ENCODE results near the gene UBE2E2.

Gene UBE2E2

DNA sequence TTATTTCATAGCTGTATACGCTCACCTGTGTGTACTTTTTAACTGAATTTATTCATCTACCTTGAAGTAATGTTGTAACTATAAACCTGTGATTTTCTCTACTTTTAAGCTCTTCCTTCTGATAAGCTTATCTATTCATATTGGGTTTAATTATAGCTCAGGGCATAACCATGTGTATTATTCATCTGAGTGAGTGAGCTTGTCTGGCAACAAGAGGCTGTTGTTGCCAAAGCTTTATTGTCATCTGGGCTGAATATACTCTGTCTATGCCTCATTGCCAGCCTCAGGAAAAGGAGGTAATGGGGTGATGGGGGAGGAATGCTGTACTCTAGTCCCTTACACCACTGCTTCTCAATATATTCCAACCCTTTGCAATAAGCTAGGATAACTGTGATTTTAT, 292.4 kb downstream of the UBE2E2 start:
- no peak for DNase-seq (ENCODE audit: low read depth, low spot score)

DNA sequence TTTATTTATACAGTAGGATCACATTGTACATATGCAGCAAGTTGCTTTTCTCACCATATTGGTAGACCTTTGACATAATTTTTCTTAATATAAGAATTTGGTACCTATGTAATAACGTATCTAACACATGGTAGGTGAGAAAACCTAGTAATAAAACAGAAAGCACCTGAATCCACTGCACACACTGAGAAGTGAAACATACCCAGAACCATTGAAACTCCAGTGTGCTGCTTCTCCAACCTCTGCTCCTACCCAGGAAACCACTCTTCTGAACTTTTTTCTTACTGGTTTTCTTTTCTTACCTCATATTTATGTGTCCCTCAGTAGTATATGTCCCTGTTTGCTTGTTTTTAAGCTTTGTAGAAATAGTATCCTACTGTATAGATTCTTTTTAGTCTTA, 293.0 kb downstream of the UBE2E2 start:
- no peak overlapping the region for H3K4me3 ChIP-seq (ENCODE audit: insufficient read length, low read depth)
- TF ChIP-seq YY1 (IDR thresholded peaks at IDR 0.05; ENCODE audit: insufficient read depth, insufficient read length), result no peak
- no peak overlapping the region for H3K9ac ChIP-seq (ENCODE audit: insufficient read length, low read depth)
- no peak for DNase-seq (ENCODE audit: low read depth, low spot score)
- no peaks in the 10 kb centered on the region for H3K27me3 ChIP-seq (ENCODE audit: insufficient read depth, insufficient read length)
- H3K9me3 ChIP-seq (ENCODE audit: insufficient read depth, low read length), result no peaks in the 10 kb centered on the region
- no peaks in the 10 kb centered on the region for H3K4me1 ChIP-seq (ENCODE audit: insufficient read depth, insufficient read length)
- H3K36me3 ChIP-seq (ENCODE audit: insufficient read depth, insufficient read length, low read length), result no peaks in the 10 kb centered on the region

More for the DNA sequence above, 292.4 kb downstream of the UBE2E2 start:
- no peak overlapping the region for H3K9ac ChIP-seq (ENCODE audit: insufficient read length, low read depth)
- H3K4me3 ChIP-seq (ENCODE audit: insufficient read length, low read depth), result no peak overlapping the region
- no peaks in the 10 kb centered on the region for H3K4me1 ChIP-seq (ENCODE audit: insufficient read depth, insufficient read length)
- H3K27me3 ChIP-seq (ENCODE audit: insufficient read depth, insufficient read length), result no peaks in the 10 kb centered on the region
- H3K9me3 ChIP-seq (ENCODE audit: insufficient read depth, low read length), result no peaks in the 10 kb centered on the region
- H3K36me3 ChIP-seq (ENCODE audit: insufficient read depth, insufficient read length, low read length), result no peaks in the 10 kb centered on the region
- TF ChIP-seq ZNF274 (IDR thresholded peaks at IDR 0.05; ENCODE audit: low read depth, low read length), result no peak
- TF ChIP-seq SUZ12 (IDR thresholded peaks at IDR 0.05; ENCODE audit: extremely low read depth, insufficient read depth, insufficient read length), result no peak
- no peak for TF ChIP-seq YY1 (IDR thresholded peaks at IDR 0.05; ENCODE audit: insufficient read depth, insufficient read length)

DNA sequence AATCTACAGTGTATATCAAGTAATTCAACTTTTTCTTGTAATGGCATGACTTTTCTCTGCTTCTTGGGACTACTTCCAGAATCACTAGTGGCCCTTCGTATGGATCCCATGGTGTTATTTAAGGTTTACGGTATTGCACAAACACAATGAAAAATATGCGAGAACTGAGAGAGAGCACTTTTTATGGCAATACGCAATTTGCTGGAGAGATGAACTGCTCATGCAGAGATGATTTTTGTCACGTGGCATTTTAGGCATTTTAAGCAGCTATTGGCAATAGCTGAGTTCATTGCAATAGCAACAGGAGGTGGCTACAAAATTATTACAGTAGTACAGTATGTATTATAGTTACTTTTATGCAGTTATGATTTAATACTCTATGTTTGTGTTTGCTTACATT, 294.0 kb downstream of the UBE2E2 start:
- no peak for DNase-seq (ENCODE audit: low read depth, low spot score)
- H3K4me3 ChIP-seq (ENCODE audit: insufficient read length, low read depth), result no peak overlapping the region
- no peak overlapping the region for H3K9ac ChIP-seq (ENCODE audit: insufficient read length, low read depth)
- H3K4me1 ChIP-seq (ENCODE audit: insufficient read depth, insufficient read length), result no peaks in the 10 kb centered on the region
- H3K27me3 ChIP-seq (ENCODE audit: insufficient read depth, insufficient read length), result no peaks in the 10 kb centered on the region
- H3K36me3 ChIP-seq (ENCODE audit: insufficient read depth, insufficient read length, low read length), result no peaks in the 10 kb centered on the region
- no peak for TF ChIP-seq YY1 (IDR thresholded peaks at IDR 0.05; ENCODE audit: insufficient read depth, insufficient read length)
- TF ChIP-seq ZNF274 (IDR thresholded peaks at IDR 0.05; ENCODE audit: low read depth, low read length), result no peak
- TF ChIP-seq SUZ12 (IDR thresholded peaks at IDR 0.05; ENCODE audit: extremely low read depth, insufficient read depth, insufficient read length), result no peak
- H3K9me3 ChIP-seq (ENCODE audit: insufficient read depth, low read length), result no peaks in the 10 kb centered on the region

DNA sequence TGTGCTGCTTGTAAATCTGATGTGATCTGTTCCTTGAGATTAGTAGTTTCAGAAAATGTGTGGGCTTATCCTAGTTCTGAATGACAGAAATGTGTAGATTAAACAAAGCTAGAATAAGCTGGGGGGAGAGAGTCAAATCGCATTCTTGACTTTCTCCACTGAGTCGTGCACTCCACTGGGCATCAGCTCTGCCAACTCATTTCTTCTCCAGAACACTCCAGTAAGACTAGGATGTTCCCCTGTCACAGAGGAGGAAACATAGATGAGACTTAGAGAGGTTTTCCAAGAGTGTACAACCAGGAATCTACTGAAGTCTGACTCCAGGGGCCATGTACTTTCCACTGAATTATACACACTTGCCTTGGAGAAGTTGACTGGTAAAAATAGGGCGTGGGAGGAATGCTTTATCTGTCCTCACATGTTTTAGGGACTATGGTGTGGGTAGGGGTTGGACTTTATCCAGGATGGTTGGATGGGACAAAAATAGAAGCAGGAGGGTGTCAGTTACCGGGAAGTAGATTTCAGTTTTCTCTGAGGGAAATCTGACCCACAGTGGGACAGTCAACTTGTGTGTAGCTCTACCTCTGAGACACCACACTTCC, 298.2 kb downstream of the UBE2E2 start:
- Histone ChIP-seq H3K9me3 (ENCODE audit: insufficient read depth, low read length) (no peaks in the 10 kb centered on the region), H3K36me3 (ENCODE audit: insufficient read depth, insufficient read length, low read length) (no peaks in the 10 kb centered on the region), H3K4me1 (ENCODE audit: insufficient read depth, insufficient read length) (no peaks in the 10 kb centered on the region), H3K9ac (ENCODE audit: insufficient read length, low read depth) (no peak overlapping the region), H3K27me3 (ENCODE audit: insufficient read depth, insufficient read length) (no peaks in the 10 kb centered on the region), H3K4me3 (ENCODE audit: insufficient read length, low read depth) (no peak overlapping the region)
- no peak for TF ChIP-seq YY1 (IDR thresholded peaks at IDR 0.05; ENCODE audit: insufficient read depth, insufficient read length)
- no peak for TF ChIP-seq ZNF274 (IDR thresholded peaks at IDR 0.05; ENCODE audit: low read depth, low read length)
- TF ChIP-seq SUZ12 (IDR thresholded peaks at IDR 0.05; ENCODE audit: extremely low read depth, insufficient read depth, insufficient read length), result no peak
- no peak for DNase-seq (ENCODE audit: low read depth, low spot score)

DNA sequence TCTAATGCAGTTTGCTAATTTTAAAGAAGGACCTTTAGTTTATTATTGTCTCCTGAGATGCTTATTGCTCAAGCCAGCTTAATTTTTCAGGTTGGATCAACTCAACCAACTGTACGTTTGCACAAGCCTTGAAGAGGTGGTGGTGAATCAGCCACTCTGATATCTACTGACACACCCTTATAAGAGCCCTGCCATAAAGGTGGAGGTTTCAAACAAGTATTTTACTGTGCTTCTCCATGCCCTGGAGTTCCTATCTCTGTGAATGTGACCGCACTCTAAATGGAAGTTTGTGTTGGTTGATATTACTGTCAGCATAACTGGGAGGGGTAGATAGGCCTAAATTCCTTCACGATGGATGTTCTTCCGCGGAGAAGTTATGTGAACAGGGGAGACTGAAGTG, 305.3 kb downstream of the UBE2E2 start:
- H3K4me1 ChIP-seq (ENCODE audit: insufficient read depth, insufficient read length), result no peaks in the 10 kb centered on the region
- DNase-seq (ENCODE audit: low read depth, low spot score), result no peak
- no peak overlapping the region for H3K4me3 ChIP-seq (ENCODE audit: insufficient read length, low read depth)
- no peaks in the 10 kb centered on the region for H3K27me3 ChIP-seq (ENCODE audit: insufficient read depth, insufficient read length)
- no peaks in the 10 kb centered on the region for H3K36me3 ChIP-seq (ENCODE audit: insufficient read depth, insufficient read length, low read length)
- TF ChIP-seq SUZ12 (IDR thresholded peaks at IDR 0.05; ENCODE audit: extremely low read depth, insufficient read depth, insufficient read length), result no peak
- TF ChIP-seq YY1 (IDR thresholded peaks at IDR 0.05; ENCODE audit: insufficient read depth, insufficient read length), result no peak
- no peak overlapping the region for H3K9ac ChIP-seq (ENCODE audit: insufficient read length, low read depth)
- H3K9me3 ChIP-seq (ENCODE audit: insufficient read depth, low read length), result no peaks in the 10 kb centered on the region

DNA sequence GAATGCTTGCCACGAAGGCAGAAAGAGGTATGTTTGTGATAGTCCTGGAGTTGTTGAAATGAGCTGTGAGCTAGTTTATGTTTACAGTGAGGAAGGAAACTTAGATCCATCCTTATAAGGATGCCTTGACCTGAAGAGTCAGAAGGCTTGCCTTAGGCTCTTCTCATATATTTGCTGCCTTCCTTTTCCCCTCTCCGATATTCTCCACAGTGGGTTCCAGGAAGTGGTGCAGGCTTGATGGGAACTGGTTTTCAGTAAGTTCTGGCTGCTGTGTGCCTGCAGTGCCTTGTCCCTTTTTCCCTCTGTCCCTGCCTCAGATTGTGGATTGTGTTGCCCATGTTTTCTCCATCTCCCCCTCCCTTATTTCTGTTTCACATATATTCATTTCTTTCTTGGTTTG, 315.3 kb downstream of the UBE2E2 start:
- no peak for DNase-seq (ENCODE audit: low read depth, low spot score)
- H3K9me3 ChIP-seq (ENCODE audit: insufficient read depth, low read length), result no peaks in the 10 kb centered on the region
- TF ChIP-seq YY1 (IDR thresholded peaks at IDR 0.05; ENCODE audit: insufficient read depth, insufficient read length), result no peak
- no peak for TF ChIP-seq ZNF274 (IDR thresholded peaks at IDR 0.05; ENCODE audit: low read depth, low read length)
- TF ChIP-seq SUZ12 (IDR thresholded peaks at IDR 0.05; ENCODE audit: extremely low read depth, insufficient read depth, insufficient read length), result no peak
- H3K4me1 ChIP-seq (ENCODE audit: insufficient read depth, insufficient read length), result no peaks in the 10 kb centered on the region
- H3K9ac ChIP-seq (ENCODE audit: insufficient read length, low read depth), result no peak overlapping the region
- H3K4me3 ChIP-seq (ENCODE audit: insufficient read length, low read depth), result no peak overlapping the region
- H3K36me3 ChIP-seq (ENCODE audit: insufficient read depth, insufficient read length, low read length), result no peaks in the 10 kb centered on the region
- H3K27me3 ChIP-seq (ENCODE audit: insufficient read depth, insufficient read length), result no peaks in the 10 kb centered on the region

DNA sequence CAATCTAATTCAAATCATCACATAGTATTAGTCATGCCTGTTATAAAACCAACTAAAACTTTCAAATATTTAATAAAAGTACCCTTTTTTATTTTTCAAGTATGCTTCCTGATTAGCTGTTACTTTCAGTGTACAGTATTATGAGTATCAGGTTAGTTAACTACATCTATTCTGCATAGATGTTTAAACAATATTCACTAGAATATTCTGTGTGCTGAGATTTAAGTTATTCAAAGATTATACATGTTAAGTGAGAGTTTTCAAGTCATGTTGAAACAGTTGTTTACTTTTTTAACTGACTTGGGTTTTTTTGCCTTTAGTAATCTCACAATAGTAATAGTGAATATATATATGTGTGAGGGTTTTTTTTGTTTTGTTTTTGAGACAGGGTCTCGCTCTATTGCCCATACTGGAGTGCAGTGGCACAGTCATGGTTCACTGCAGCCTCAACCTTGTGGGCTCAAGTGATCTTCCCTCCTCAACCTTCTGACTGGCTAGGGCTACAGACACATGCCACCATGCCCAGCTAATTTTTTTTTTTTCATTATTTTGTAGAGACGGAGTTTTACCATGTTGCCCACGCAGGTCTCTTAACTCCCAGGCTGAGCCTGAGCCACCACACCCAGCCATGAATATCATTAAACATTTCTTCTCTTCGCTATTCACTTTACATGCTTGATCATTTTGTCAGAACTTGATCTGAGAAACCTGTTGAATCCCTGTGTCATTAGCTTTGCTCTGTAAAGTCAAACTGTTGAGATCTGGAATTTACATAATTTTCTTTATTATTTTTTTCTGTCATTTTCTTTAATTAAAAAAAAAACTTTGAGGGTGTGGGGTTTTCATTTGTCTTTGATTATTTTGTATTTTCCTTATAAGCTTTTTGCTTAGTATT, 316.4 kb downstream of the UBE2E2 start:
- no peak for TF ChIP-seq SUZ12 (IDR thresholded peaks at IDR 0.05; ENCODE audit: extremely low read depth, insufficient read depth, insufficient read length)
- no peak for DNase-seq (ENCODE audit: low read depth, low spot score)
- no peaks in the 10 kb centered on the region for H3K36me3 ChIP-seq (ENCODE audit: insufficient read depth, insufficient read length, low read length)
- H3K9ac ChIP-seq (ENCODE audit: insufficient read length, low read depth), result no peak overlapping the region
- H3K9me3 ChIP-seq (ENCODE audit: insufficient read depth, low read length), result no peaks in the 10 kb centered on the region
- H3K27me3 ChIP-seq (ENCODE audit: insufficient read depth, insufficient read length), result no peaks in the 10 kb centered on the region
- H3K4me3 ChIP-seq (ENCODE audit: insufficient read length, low read depth), result no peak overlapping the region
- no peaks in the 10 kb centered on the region for H3K4me1 ChIP-seq (ENCODE audit: insufficient read depth, insufficient read length)

All from NT2/D1 (cell line).